GM21619 (cell line): ENCODE data around the gene MAML2.

Source experiments
- ATAC-seq: cut with Tn5 transposase; IDR thresholded peaks from one replicate; pipeline ENCODE4 v1.9.1; 2021; ENCODE audit not compliant: unreplicated experiment

MAML2 gene

DNA sequence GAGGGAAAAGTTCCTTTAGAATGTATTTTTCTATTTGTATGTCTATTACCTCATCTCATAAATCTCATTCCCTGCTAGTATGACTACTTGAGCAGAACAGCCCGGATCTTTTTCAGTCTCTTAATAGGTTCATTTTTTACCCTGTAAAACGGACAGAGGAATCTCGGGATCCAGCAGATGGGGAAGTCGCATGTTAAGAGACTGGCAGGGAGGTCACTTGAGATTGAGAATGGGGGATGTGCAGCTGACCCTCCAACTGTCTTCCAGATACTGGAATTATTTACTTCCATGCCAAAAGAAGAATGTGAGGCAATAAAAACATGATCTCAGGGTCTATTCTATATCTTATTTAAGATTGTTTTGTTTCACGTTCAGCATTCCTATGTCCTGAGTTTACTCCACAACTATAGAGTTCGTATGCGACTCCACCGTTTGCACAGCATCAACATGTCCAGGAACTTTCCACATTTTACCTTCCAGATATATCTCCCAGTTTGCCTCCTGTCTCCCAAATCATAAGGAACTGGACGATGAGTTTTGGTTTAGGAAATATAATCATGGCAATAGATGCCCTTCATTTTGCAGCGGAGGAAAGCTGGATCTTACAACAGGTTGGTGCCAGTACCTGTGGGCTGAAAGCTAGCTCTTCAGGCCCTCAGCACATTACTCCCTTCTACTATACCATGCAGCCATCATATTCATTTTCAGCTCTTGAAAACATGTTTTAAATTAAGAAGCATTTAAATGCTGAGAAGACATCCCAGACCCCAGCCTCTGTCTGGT is 181.5 kb downstream of the MAML2 start:
- ATAC-seq, result no peak

DNA sequence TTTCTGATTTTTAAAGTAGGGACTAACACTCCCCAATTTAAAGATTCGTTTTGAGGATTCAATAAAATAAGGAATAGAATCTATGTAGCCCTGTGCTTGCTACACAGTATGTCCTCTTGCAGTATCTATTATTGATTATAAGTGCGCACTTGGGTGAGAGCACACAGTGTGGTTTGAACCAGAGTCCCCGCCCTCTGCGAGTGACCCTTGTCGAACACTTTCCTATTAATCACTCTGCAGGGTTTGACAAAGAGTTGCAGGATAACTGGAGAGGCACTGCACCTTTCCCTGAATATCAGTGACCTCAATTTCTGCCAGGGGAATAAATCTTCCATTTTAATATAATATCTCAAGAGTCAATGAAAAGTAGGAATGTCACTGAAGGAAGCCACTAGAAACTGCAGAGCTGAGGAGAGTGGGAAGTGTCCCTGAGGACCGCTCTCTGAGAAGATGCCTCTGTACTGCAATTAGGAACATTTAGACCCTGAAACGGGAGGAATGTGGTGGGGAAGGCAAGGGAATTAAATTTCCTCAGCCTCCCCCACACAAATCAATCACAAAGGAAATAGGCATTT is 182.2 kb downstream of the MAML2 start:
- no peak for ATAC-seq

DNA sequence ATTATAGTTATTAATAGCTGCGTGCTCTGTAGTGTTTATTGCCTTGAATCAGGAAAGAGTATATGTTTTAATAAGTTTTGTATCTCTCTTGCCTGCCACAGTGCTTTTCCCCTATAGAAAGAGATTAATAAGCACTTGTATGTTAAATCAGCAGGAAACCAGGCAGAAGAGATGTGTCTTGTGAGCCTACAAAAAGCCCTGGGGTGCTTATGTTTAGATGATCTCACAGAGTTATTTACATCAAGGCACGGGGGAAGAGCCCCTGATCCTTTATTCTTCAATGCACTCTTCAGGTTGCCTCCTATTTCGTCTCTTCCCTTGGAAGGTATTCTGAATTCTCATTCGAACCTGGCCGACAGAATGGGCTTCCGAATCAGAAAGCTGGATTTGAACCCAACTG is 183.0 kb downstream of the MAML2 start:
- no peak for ATAC-seq

DNA sequence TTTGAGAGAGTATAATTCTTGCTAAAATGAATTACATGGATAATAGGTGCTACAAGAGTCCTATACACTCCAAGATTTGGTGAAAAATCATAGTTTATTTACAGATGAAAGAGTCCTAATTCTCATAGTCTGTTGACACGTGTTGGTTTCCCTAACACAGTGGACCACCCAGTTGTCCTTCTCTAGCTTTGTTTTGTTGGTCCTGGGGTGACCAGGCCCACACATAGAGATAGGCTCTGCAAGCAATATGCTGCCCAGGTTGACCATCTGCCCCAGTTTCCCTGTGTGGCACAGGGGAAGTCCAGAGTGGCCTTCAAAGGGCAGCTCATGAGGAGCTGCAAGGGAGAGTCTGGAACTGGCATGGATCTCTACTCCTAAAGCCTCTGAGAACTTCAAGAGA is 184.9 kb downstream of the MAML2 start:
- ATAC-seq, result no peak

DNA sequence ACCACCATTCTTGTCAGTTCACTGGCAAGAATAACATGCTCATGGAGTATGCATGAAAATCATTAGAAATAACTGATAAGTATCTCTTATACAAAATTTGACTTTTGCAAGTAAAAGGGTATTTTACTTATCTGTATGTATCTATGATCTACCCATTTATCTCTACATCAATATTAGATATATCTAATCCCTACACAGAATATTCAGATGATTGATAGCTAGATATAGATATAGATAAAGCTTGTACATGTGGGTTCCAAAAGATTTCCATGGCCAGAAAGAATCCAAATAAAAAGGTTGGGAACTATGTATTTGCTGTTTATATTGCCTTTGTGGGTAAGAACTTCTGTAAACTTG is 185.5 kb downstream of the MAML2 start:
- no peak for ATAC-seq

DNA sequence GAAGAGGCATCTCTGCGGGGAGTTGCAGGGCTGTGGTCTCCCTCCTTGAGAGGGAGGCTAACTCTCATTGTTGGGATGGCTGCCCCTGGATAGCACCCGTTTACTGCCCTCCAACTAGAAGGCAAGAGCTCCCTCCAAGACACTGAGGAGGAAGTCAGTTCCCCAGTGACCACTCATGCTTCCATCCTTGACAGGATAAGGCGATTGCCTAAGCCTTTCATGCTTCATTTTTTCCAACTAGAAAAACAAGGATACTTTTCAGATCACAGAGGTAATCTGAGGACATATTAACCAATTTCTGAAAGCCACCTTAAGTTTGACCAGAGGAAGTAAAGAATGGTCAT is 186.6 kb downstream of the MAML2 start:
- no peak for ATAC-seq

DNA sequence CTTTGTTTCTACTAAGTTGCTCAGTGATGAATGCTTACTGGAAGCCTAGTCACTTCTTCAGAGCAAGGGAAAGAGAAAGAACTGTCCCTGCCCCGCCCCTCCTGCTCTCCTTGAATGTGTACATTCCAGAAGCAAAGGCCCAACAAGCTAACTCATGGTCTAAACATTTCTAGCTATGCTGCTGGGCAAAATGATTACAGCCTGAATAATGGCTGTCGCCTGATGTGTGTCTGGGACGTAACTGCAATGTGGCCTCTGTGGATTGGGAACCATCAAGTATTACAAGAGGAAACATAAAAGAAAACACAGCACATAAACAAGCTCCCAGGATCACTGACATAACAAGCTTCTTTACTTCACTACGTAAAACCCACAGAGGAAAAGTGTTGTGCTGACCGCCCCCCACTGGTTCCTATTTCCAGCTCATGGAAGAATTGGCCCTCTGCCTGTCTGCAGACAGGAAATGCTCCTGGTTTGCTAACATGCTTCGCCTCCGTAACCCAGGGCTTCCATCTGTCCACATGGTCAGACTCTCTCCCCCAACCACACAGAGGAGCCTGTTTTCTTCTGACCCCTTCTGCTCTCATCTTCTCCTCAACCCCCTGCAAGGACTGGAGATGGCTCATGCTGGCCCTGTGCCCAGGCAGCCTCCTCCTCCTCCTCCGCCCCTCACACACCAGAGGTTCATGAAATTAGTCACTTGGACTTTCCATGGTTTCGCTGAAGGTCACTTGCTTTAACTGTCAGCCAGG is 187.2 kb downstream of the MAML2 start:
- peak; percentile 52 for ATAC-seq

DNA sequence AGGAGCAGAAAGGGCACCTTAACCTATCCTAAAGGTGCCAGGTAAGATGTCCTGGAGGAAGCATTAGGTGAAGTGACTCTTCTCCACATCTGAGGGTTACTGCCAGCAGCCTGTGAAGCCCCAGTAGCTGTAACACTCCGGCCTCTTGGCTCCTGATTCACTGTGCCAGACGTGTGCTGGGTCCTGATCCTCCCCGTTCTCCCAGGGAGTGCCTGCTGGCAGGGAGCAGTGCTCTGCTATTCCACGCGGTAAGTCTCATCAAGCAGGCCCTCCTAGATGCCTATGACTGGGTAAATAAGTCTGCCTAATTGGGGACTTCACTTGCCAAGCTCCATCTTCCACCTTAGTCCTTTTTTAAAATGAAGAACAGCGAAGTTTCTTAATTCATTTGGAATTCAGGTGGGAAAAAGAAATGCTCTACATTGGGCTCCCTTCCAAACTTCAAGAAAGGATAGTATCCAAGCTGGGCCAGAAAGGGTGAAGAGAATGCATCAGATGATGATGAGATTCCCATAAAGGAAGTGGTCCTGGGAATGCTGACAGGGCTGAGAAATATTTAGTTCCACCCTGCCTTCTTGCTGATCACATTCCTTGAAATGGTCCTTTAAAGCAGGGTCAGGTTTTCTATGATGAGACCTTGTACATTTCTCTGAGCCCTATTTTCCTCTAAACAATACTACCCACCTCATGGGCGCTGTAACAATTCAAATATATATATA is 188.0 kb downstream of the MAML2 start:
- no peak for ATAC-seq

DNA sequence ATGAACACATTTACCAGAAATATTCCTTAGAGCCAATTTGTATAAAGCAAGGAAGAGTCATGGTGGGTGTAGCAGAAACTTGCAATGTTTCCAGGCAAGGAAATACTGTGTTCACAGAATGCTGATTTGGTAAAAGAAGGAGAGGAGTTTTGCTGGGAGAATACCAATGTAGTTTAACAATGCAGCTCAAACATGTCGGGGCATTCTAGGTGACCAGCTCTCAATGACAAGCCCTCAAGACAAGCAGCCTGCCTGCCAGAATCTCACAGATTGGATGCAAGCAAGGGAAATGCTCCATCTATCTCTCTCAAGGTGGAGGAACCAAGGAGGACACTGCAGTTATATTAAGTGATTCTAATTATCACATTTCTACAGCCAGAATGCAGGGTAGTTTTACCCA is 190.4 kb downstream of the MAML2 start:
- no peak for ATAC-seq

DNA sequence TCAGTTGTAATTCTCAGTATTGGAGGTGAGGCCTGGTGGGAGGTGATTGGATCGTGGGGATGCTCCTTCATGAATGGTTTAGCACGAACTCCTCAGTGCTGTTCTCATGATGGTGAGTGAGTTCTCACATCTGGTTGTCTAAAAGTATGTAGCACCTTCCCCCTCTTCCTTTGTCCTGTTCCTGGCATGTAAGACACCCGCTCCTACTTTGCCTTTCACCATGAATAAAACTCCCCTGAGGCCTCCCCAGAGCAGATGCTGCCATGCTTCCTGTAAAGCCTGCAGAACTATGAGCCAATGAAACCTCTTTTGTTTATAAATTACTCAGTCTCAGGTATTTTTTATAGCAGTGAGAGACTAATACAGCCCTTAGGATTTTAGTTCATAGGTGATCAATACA is 191.5 kb downstream of the MAML2 start:
- ATAC-seq, result no peak

DNA sequence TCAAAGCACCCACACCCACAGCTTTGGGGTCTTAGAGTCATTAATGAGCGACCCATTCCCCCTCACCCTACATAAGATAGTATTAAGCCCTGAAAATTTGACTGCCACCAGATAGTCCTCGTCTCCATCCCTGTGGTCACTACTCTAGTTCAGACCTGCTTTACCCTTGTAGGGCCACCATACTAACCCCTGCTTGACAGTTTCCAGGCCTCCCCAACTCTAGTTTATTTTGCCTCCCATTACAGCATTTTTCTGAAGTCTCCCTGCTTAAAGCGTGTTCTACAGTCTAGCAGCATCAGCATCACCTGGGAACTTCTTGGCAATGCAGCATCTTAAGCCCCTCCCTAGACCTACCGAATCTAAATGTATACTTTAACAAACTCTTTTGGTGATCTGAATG is 192.4 kb downstream of the MAML2 start:
- no peak for ATAC-seq

DNA sequence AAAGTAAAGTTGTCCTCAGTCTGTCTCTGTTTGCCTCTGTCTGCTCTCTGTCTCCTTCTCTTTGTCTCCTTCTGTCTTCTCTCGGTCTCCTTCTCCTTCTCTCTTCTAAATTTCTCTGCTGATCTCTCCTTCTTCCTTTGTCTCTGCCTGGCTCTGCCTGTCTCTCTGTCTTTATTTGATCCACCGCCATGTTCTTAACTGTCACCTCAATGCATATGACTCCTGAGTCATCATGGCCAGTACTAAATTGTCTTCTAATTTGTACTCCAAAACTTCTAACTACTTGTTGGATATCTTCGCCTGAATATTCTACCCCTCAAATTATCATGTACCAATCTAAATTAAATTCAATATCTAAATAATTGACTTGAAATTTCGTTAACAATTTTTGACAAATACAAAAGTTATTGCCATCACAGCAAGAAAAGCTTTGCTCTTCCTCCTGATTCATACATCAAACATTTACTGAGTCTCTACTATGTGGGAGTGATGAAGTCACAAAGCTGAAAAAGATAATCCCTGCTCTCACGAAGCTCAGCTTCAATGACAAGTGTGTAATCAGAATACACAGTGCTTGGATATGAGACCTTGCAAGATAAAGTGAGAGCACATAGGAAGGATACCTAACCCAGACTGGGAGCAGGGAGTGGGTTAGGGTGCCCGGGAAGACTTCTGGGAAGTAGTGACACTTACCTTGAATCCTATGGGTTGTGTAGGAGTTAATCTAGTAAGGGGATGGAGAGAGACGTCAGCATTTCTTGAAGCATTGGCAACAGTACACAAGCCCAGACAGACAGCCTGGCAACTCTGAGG is 193.0 kb downstream of the MAML2 start:
- ATAC-seq, result no peak

DNA sequence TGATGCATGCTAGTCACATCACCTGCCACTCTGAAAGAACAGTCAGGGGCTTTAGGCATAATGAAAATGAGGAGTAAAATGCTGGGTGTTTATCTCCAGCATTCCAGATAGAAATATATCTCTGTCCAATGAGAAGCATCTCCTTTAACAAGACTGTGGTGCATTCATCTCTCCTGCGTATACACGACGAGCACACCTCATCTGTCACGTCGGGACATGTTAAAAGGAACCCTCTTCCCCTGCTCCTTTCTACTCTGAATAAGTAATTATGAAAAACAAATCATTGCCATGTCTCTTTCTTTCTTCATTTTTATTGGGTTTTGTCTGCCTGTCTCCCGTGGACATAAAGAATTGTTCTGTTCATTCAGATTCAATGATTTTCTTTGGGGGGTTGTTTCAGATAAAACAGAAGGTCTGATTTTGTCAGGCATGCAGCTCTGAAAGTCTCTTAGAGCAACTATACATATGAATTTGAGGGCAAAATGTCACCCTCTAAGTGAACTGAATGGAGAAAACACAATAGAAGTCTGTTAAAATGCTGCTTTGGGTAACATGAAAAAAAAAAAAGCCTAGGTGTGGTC is 195.0 kb downstream of the MAML2 start:
- ATAC-seq, result no peak

DNA sequence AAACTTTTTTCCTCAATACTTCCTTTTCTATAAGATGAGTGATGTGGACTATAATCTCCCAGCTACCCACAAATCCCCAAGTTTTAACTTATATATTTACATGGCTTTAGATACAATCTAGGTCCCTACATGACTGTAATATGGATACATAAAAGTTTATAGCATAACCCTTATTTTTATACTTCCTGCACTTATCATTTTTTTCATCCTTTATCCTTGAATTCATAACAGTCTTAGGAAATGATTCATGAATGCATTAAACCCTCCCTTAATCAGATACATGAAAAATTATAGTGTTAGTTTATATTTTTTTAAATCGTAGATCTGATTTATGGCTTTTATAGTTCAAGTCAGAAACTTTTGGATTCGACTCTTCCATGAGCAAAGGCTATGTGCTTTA is 195.8 kb downstream of the MAML2 start:
- no peak for ATAC-seq

DNA sequence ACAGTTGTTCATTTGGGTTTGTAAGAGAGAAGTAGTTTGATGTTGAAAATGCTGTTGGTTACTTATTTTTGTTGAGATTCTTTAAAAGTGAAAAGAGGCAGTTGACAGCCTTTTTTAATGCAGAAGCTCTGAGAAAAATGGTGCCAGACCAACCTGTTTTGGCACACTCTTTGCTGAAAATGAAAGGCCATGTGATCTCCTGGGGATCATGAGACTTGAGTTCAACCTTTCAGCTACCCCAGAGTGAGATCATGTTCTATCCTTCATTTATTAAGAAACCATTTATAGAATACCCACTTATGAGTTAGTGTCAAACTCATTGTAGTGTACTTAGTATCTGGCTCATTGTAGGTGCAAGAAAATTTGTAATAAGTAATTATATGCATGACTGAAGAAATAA is 196.2 kb downstream of the MAML2 start:
- no peak for ATAC-seq

DNA sequence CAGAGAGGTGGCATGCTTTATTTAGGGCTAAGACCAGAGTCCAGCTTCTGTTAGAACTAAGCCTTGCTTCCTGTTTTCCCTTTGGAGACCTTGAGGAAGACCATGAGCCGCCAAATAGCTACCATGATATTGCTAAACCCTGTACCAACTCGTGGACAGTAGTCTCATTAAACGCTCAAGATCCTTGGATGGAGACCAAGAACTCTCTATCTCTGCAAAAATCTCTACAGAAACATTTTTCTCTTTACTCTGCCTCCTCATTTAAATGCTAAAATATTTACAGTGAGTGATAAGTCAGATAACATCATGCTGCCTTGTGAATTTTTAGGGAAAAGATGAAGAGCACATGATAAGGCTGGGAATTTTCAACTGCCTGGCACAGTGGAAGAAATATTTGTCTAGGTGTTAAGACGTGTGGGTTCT is 197.8 kb downstream of the MAML2 start:
- ATAC-seq, result no peak

DNA sequence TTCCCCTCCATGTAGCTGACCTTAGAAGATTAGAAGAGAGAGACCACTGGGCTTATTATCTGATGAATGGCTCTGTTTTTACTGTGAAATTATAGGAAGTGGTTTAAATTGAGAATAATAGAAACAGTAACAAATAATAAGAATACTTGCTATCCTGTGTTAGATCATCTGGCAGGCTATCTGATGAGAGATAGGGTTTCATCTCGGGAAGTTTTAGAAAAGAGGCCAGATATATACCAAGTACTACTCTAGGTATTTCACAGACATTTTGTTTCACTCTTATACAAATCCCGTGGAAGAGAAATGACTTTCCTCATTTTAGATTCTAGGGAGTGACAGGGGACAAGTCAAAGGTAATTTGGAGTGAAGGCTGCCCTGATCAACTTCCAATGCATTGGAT is 198.4 kb downstream of the MAML2 start:
- no peak for ATAC-seq

DNA sequence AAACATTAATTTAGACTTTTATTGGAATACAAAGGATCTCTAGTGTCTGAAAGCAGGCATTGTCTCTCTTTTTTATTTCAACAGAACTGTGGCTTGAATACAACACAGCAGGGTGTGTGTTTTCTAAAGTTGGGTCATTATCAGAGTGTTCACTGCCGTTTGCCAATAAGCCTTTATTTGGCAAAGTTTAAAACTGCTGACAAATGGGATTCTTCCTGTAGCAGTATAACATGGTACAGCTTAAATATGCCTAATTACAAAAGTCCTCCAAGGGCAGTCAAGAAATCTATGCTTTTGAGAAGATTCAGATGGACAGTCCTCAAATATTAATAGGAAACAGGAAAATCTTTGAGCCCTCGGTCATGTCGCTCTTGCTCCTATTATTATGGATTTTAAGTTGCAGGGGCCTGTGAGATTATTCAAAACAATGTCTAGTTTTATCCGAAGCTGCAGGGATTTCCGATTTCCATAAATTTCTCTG is 199.9 kb downstream of the MAML2 start:
- ATAC-seq, result no peak

DNA sequence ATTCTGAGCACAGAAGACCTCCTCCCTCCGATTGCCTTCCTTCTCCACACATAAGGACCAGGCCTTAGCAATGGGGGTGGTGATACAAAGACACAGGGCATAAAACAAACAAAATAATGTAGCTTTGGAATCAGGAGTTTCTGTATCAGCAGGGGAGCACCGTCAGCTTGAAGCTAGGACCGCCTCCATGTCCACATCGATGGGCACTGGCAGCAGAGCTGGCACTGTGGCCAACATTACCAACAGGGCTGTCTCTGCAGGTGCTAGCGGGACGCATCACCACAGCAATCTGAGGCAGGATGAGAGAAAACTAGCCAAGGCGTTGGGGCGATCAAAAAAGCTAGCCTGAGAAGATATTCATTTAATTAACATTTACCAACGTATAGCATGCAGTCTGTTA is 201.4 kb downstream of the MAML2 start:
- ATAC-seq, result no peak

DNA sequence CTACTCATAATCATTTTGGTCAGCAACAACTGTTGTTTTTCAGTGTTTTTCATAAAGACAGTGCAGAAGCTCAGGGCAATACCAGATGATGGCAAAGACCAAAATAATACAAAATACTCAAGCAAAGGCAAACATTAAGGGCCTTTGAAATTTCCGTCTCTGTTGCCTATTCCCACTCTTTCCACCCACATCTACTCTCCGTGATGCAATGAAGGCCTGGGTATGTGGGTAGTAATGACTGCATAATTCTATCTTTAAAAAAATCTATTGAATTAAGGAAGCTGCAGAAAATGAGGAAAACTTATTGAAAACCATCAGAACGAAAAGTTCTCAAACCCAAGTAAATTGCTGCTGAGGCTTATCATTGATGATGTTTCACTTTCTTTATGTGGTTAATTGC is 203.3 kb downstream of the MAML2 start:
- no peak for ATAC-seq
